MM.1S (cell line): ENCODE data around the gene EPHA5.

Source experiments
- EZH2 ChIP-seq: fragments of 300-600 bp; sonication (generic); optimal IDR thresholded peaks from 2 replicates; pipeline ENCODE3; 2017; ENCODE audit warnings: low read depth, mild to moderate bottlenecking, antibody characterized with exemption, low read length, mixed read lengths
- EZH2phosphoT487 ChIP-seq: fragments of 300-600 bp; sonication (generic); IDR thresholded peaks from 2 replicates; pipeline ENCODE4 v1.6.1; 2018; ENCODE audit warnings: antibody characterized with exemption, low read length
- TF ChIP-seq, protein P1 (sequence below): fragments of 300-600 bp; sonication (generic); IDR thresholded peaks from 2 replicates; pipeline ENCODE4 v1.5.1; 2016; ENCODE audit warnings: antibody characterized with exemption, low read length, mixed read lengths

DNA sequence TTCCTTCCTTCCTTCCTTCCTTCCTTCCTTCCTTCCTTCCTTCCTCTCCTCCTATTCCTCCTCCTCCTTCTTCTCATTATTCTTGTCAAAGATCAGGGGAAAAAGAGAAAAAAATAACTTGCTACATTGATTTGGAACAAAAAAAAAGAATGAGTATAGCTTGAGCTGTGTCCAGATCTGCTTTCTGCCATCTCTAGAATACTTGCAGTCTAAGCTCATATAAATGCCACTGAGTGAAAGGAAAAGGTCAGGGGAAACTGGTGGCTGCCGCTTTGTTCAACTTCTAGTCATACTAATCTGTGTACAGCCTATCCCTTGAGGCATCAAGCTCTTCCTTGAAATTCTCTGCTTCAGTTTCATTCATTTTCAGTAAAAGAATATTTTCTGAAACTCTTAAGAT lies 28.3 kb upstream of the EPHA5 start:
- TF ChIP-seq, protein P1, sequence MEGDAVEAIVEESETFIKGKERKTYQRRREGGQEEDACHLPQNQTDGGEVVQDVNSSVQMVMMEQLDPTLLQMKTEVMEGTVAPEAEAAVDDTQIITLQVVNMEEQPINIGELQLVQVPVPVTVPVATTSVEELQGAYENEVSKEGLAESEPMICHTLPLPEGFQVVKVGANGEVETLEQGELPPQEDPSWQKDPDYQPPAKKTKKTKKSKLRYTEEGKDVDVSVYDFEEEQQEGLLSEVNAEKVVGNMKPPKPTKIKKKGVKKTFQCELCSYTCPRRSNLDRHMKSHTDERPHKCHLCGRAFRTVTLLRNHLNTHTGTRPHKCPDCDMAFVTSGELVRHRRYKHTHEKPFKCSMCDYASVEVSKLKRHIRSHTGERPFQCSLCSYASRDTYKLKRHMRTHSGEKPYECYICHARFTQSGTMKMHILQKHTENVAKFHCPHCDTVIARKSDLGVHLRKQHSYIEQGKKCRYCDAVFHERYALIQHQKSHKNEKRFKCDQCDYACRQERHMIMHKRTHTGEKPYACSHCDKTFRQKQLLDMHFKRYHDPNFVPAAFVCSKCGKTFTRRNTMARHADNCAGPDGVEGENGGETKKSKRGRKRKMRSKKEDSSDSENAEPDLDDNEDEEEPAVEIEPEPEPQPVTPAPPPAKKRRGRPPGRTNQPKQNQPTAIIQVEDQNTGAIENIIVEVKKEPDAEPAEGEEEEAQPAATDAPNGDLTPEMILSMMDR = no peak
- no peak for TF ChIP-seq EZH2
- no peak for TF ChIP-seq EZH2phosphoT487
